Right ventricle myocardium superior (tissue), 1 donor: ENCODE data around the gene GHRL. TPM values are rescaled to one million over a fixed set of nuclear protein-coding genes. Genes with fewer than 3 reads are reported as not detected.
A peak's percentile ranks its signal among the peaks of the same experiment; 100 is the strongest.

Experiments
- ATAC-seq: fragments of 200-7000 bp; cut with Tn5 transposase; one replicate; pipeline ENCODE4 v1.9.1; 2020; ENCODE audit warnings: mild to moderate bottlenecking; ENCODE audit not compliant: poor library complexity
- DNase-seq: peaks from one replicate; pipeline ENCODE4 v3.0.0-alpha.2; 2020
- intact Hi-C: fragments of 100-400 bp; cut with DNase I; formaldehyde crosslinking; loops from one replicate; pipeline ENCODE4 v1.11.2; 2022
- total RNA-seq: library from RNA; stranded (reverse); fragmentation: NEBNext Ultra II Directional; extraction: Animal tissue kit (Norgen Biotek cat#: 25700); gene quantifications from one replicate; pipeline ENCODE4 v1.2.1, GENCODE V29; 2021
- donor health status: DM: no; HTN: yes; CAD: no; lungs with severe emphysema.

Gene GHRL
- total RNA-seq, 1 donor from 2014 or later: not detected

GRCh38 chr3:10329495-10330015 lies 36.8 kb upstream of the GHRL start:
- intact Hi-C loops: no loop called here
- no peak for DNase-seq
- ATAC-seq: no peak

DNA sequence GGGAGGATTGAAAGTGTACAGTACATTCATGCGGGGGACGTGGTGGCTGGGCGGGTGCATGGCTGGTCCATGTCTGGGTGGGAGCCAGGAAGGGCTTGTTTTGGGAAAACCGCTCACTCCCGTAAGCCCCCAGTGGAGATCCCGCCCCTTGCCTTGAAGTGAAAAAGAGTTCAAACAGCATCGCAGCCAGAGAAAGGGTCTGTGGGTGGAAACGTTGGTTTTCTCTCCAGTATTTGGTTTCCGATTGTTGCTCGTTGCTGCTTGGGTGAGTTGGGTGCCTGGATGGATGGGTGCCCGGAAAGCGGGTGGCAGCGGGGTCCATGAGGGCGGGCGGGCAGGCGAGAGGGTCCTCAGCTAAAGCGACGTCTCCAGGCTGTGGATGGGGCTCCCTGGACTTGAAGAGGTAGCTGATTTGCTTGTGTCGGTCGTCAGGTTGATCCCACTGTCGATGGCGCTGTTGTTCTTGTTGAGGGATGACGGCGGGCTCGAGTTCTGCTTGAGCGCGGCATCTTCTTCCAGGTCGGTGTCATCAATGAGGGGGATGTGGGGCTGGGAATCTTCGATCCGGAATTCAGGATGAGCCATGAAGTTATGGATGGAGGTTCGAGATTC lies 35.8 kb upstream of the GHRL start:
- ATAC-seq (no peak), DNase-seq (no peak)
- intact Hi-C loops: no loop called here

DNA sequence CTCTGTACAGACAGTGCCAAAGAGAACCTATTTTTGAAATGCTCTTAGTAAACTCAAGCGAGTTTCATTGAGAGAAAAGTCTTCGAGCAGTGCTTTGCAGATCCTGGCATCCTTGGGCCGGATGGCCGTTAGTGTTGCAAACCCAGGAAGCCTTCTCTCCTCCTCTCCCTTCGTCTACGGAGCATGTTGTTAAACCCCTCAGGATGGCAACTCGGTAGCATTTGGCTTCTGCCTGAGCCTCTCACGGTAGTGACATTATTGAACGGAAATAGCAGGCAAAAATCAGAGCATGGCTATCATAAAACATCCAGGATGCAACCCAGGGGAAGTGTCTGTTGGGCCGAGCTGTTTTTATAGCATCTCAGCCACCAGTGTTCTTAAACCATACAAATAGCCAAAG lies 34.8 kb upstream of the GHRL start:
- intact Hi-C loops: no loop called here
- ATAC-seq: no peak
- no peak for DNase-seq

DNA sequence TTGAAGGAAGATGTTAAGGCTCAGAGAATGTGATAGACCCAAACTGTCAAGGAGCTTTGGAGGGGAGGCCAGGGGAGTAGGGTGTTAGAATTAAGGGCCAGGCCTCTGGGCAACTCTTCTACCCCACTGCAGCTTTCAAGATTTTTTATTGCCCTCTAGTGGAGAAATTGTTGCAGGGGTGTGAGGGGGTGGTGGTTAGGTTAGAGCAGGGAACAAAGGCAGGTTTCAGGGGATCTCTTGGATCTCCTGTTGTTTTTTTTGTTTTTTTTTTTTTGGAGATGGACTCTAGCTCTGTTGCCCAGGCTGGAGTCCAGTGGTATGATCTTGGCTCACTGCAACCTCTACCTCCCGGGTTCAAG lies 29.6 kb upstream of the GHRL start:
- no peak for ATAC-seq
- no peak for DNase-seq
- intact Hi-C loops: no loop called here

GRCh38 chr3:10321630-10322351 lies 29.0 kb upstream of the GHRL start:
- intact Hi-C loops: no loop called here
- ATAC-seq (peak; percentile 2), DNase-seq (no peak)

DNA sequence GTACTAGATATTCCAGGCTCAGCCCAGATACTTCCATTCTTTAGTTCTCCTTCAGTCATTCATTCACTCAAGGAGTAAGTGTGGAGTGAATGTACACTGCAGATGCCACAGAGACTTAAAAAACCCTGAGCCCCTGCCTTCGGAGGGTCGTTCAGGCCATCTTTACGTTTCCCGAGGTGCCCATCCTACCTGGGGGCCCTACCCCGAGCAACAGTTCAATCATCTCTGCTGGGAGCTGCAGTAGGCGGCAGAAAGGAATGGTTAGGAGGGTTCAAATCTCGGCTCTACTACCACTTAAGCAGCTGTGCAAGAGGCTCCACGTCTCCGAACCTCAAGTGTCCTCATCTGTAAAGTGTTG lies 27.6 kb upstream of the GHRL start:
- intact Hi-C loops: no loop called here
- no peak for ATAC-seq

GRCh38 chr3:10319804-10320203 lies 27.1 kb upstream of the GHRL start:
- intact Hi-C loops: no loop called here
- DNase-seq: no peak
- no peak for ATAC-seq

More for the DNA sequence above, 27.6 kb upstream of the GHRL start:
- DNase-seq: no peak

DNA sequence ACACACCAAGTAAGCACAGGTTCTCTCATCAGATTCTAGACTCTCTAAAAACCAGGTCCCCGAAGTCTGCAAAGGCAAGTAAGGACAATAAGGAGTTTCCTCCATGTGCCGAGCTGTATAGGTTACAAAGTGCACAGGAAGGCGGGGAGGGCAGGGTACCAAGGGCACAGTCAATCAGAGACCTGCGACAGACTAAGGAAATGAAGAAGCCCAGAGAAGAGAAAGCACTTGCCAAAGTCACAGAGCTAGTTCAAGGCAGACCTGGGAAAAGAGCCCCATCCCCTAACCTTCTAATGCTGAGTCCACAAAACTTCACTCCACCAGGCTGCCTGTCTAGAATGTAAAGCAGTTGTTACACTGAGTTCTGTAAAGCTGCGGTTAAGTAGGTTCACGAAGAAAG lies 26.5 kb upstream of the GHRL start:
- ATAC-seq: no peak
- no peak for DNase-seq
- intact Hi-C loops: no loop called here

GRCh38 chr3:10317961-10318350 lies 25.2 kb upstream of the GHRL start:
- ATAC-seq (no peak), DNase-seq (no peak)
- intact Hi-C loops: no loop called here

DNA sequence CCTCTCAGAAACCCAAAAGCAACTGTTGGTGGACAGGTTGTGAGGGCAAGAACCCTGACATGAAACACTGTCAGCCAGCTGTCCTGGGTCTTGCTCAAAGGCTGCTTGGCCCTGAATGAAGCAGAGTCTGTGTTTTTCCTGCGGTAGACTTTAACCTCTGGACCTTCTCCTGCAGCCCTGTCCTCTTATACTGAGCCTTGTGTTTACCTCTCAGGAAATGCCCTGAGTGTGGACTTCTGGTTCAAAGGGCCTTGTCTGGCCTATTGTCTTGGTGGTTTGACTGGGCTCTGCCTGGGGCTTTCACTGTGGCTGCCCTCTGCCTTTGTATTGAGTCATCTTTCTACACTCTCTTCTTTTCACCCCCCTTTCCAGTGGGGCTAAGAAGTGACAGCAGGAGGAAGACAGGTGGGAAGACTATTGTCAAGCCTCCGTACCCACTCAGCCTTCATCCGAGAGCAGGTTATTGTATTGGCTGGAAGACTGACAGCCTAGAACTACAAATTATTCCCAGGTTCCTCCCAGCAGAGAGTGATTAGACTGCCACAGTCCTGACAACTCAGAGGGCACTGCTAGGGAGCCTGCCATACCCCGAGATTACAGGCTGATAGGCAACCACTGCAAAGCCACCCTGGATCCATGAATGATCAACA lies 24.7 kb upstream of the GHRL start:
- DNase-seq: no peak
- no peak for ATAC-seq
- intact Hi-C loops: no loop called here

DNA sequence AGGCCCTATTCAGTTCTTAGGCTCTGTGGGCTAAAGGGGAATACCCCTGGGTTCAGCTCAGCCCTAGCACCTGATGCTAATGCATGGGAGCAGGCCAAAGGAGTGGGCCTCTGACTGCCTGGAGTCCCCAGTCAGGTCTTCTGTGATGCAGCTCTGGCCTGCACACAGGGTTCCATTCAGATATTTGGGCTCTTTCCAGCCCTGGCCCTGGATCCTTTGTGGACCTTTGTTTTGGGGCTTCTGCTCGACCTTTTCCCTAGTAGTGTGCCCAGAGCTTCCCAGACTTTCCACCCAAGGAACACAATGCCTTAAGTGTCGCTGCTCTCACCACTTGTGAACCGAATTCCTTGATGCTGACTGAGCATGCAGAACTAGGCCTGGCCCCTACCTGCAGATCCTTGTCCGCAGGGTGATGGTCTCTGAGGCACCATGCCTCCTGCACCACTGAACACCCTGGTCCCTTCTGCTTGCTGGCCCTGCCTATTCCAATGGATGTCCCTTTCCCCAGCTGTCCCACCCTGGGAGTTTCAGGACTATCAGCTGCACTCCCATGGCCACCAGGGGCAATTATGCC lies 23.1 kb upstream of the GHRL start:
- intact Hi-C loops: no loop called here
- no peak for ATAC-seq
- DNase-seq: no peak

- no peak for DNase-seq
- ATAC-seq: no peak
- intact Hi-C loops: no loop called here
These were observed 22.4 kb upstream of the GHRL start for GRCh38 chr3:10315101-10315500.

- ATAC-seq (peak; percentile 19), DNase-seq (no peak)
- intact Hi-C loops: no loop called here
These were observed 20.1 kb upstream of the GHRL start for GRCh38 chr3:10312861-10313260.

DNA sequence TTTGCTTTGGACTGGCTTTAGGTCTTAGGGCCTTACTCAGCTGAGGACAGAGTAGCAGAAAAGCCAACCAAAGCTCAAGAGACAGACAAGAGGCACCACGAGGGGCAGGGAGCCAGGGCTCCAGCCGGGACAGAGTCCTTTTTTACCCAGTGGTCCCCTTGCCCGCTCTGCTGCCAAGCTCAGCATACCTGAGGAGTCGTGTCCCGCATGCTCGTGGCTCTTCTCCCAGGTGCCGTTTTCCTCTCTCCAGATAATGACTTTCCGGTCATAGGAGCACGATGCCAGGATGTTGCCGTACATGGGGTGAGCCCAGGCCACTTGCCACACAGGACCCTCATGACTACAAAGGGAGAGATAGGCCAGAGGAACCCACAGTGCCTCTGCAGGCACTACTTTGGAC lies 19.6 kb upstream of the GHRL start:
- no peak for DNase-seq
- no peak for ATAC-seq
- intact Hi-C loops: no loop called here

- ATAC-seq: no peak
- no peak for DNase-seq
- intact Hi-C loops: no loop called here
These were observed 19.0 kb upstream of the GHRL start for GRCh38 chr3:10311710-10312109.

DNA sequence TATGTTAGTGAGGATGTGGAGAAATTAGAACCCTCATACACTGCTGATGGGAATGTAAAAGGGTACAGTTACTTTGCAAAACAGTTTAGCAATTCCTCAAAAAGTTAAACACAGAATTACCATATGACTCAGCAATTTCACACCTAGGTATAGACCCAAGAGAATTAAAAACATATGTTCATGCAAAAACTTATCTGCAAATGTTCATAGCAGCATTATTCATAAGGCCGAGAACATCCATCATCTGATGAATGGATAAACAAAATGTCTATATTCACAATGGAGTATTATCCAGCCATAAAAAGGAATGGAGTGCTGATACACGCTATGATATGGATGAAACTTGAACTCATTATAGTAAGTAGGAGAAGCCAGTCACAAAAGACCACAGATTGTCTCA lies 17.8 kb upstream of the GHRL start:
- DNase-seq (no peak), ATAC-seq (no peak)
- intact Hi-C loops: no loop called here

- no peak for ATAC-seq
- intact Hi-C loops: no loop called here
These were observed 17.0 kb upstream of the GHRL start for GRCh38 chr3:10309736-10310135.

GRCh38 chr3:10308678-10309077 lies 15.9 kb upstream of the GHRL start:
- no peak for ATAC-seq
- intact Hi-C loops: no loop called here

More at GRCh38 chr3:10309736-10310135, 17.0 kb upstream of the GHRL start:
- no peak for DNase-seq

GRCh38 chr3:10306156-10306555 lies 13.4 kb upstream of the GHRL start:
- intact Hi-C loops: no loop called here
- DNase-seq (no peak), ATAC-seq (no peak)

More at GRCh38 chr3:10308678-10309077, 15.9 kb upstream of the GHRL start:
- no peak for DNase-seq
